PC-3 (cell line): ENCODE results near the gene SMPD4. TPM values are rescaled to one million over a fixed set of nuclear protein-coding genes. Genes with fewer than 3 reads are reported as not detected.
"Not testable (repeated sequence)": the region's sequence is repeated elsewhere in the genome, so short reads cannot be mapped to it uniquely, and the experiment has no call there.

ENCODE experiments used
- ATAC-seq: fragments of 200-7000 bp; cut with Tn5 transposase; 2 replicates; pipeline ENCODE4 v1.9.1; 2020; ENCODE audit warnings: mild to moderate bottlenecking, moderate library complexity
- BruUV-seq: library from RNA; stranded (reverse); fragments of 400-500 nt; replicated peaks from 2 replicates; lab custom pipeline; 2021; lab: Mats Ljungman, UMichigan
- CTCF ChIA-PET: fragments of 300-600 bp; sonication (Branson Sonifier 250); formaldehyde crosslinking; loops from one replicate; lab custom pipeline; 2022; ENCODE audit warnings: antibody characterized with exemption; lab: Charles Lee
- POLR2A ChIA-PET: fragments of 300-600 bp; sonication (Branson Sonifier 250); formaldehyde crosslinking; loops from one replicate; lab custom pipeline; 2022; ENCODE audit warnings: antibody characterized with exemption; ENCODE audit not compliant: unreplicated experiment; lab: Charles Lee
- DNase-seq: peaks from one replicate; pipeline ENCODE4 v3.0.0-alpha.2; 2015
- H2AFZ ChIP-seq: fragments of 300-600 bp; sonication (generic); 2 replicates; pipeline ENCODE4 v1.6.0; 2016; ENCODE audit warnings: antibody characterized with exemption, low read length
- H3F3A ChIP-seq: fragments of 300-600 bp; sonication (generic); one replicate; pipeline ENCODE4 v1.6.0; 2017; ENCODE audit warnings: antibody characterized with exemption, low read length, control low read depth, mild to moderate bottlenecking; ENCODE audit not compliant: unreplicated experiment
- H3K27ac ChIP-seq: fragments of 300-600 bp; sonication (generic); 2 replicates; pipeline ENCODE4 v1.5.1; 2016; ENCODE audit warnings: mild to moderate bottlenecking, low read length
- H3K27me3 ChIP-seq: fragments of 300-600 bp; sonication (generic); 2 replicates; pipeline ENCODE4 v1.6.1; 2016; ENCODE audit warnings: low read length, mixed read lengths
- H3K36me3 ChIP-seq: fragments of 300-600 bp; sonication (generic); 2 replicates; pipeline ENCODE4 v1.6.1; 2016; ENCODE audit warnings: low read depth, mixed run types, low read length, mixed read lengths
- H3K4me1 ChIP-seq: fragments of 300-600 bp; sonication (generic); 2 replicates; pipeline ENCODE4 v1.5.1; 2016; ENCODE audit warnings: low read length; ENCODE audit not compliant: insufficient read depth
- H3K4me2 ChIP-seq: fragments of 300-600 bp; sonication (generic); 2 replicates; pipeline ENCODE4 v1.6.0; 2016; ENCODE audit warnings: low read length
- H3K4me3 ChIP-seq: fragments of 300-600 bp; sonication (generic); 2 replicates; pipeline ENCODE4 v1.5.1; 2016; ENCODE audit warnings: mild to moderate bottlenecking, low read length, mixed read lengths
- H3K79me2 ChIP-seq: fragments of 300-600 bp; sonication (generic); 2 replicates; pipeline ENCODE4 v1.6.1; 2017; ENCODE audit warnings: low read length, mixed read lengths
- H3K9ac ChIP-seq: fragments of 300-600 bp; sonication (generic); 2 replicates; pipeline ENCODE4 v1.6.0; 2016; ENCODE audit warnings: mild to moderate bottlenecking, low read length
- H3K9me2 ChIP-seq: fragments of 300-600 bp; sonication (generic); replicated peaks from 2 replicates; pipeline ENCODE4 v1.6.1; 2016; ENCODE audit warnings: mixed run types, low read length, mixed read lengths
- H3K9me3 ChIP-seq: fragments of 300-600 bp; sonication (generic); 2 replicates; pipeline ENCODE4 v1.6.1; 2016; ENCODE audit warnings: low read length, mixed read lengths
- H4K20me1 ChIP-seq: fragments of 300-600 bp; sonication (generic); 2 replicates; pipeline ENCODE4 v1.6.1; 2016; ENCODE audit warnings: low read length, mixed read lengths
- EZH2 ChIP-seq: fragments of 300-600 bp; sonication (generic); IDR thresholded peaks from one replicate; pipeline ENCODE4 v1.6.1; 2017; ENCODE audit warnings: antibody characterized with exemption, mild to moderate bottlenecking, low read length; ENCODE audit not compliant: unreplicated experiment
- EZH2phosphoT487 ChIP-seq: fragments of 300-600 bp; sonication (generic); IDR thresholded peaks from 2 replicates; pipeline ENCODE4 v1.6.1; 2018; ENCODE audit warnings: mild to moderate bottlenecking, antibody characterized with exemption, low read length, borderline replicate concordance
- intact Hi-C: fragments of 100-400 bp; cut with micrococcal nuclease; formaldehyde crosslinking; loops from 2 replicates; pipeline ENCODE4 v1.9.0; 2023
- total RNA-seq: library from RNA; depleted of rRNA; stranded (reverse); fragments of >200 nt; gene quantifications from 2 replicates; pipeline ENCODE4 v1.2.3, GENCODE V29; 2014
- TF ChIP-seq, protein P1 (sequence below): fragments of 300-600 bp; sonication (generic); conservative IDR thresholded peaks from 2 replicates; pipeline ENCODE4 v1.5.1; 2017; ENCODE audit warnings: antibody characterized with exemption, low read depth, mild to moderate bottlenecking, low read length

The SMPD4 gene
- total RNA-seq, 1 experiment from 2014 or later: 64.4 TPM

DNA sequence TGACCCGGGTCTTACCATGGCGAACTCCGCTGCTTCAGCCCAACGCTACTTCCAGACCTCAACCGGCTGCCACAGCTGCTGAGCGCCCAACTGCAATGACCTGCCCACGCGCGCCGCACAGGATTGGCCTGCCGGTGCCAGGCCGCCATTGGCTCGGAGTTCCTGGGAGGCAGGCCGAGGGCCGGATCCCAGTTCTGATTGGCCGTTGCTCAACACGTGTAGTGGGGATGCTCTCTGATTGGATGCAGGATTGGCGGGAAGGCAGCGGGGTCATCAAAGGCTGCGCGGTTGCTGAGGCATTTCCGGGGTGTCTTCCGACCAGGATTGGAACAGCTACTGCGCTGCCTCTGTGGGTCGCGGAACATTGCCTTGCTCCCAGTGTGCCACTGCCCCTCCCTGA, 16.9 kb upstream of the SMPD4 start, which contains the start of gene TUBA3E:
Gene TUBA3E, minus strand, starts transcription at position 97 of the 400 bp plus-strand sequence. Its CDS starts 79 bp downstream, at position 18.
- Histone ChIP-seq H4K20me1 (no peaks in the 10 kb centered on the region), H3F3A (no peaks in the 10 kb centered on the region), H3K36me3 (no peaks in the 10 kb centered on the region), H3K27me3 (no peaks in the 10 kb centered on the region), H3K4me1 (no peaks in the 10 kb centered on the region), H3K79me2 (no peaks in the 10 kb centered on the region), H3K4me3 (no peak within 1 kb of the TSS), H3K9ac (no peak within 1 kb of the TSS), H3K9me3 (no peaks in the 10 kb centered on the region), H3K4me2 (no peak within 1 kb of the TSS), H3K27ac (no peak within 1 kb of the TSS), H3K9me2 (no peaks in the 10 kb centered on the region), H2AFZ (no peak within 1 kb of the TSS)
- ChIA-PET CTCF (no interaction called here), POLR2A (no interaction called here)
- ATAC-seq (no peak), DNase-seq (no peak)
- intact Hi-C loops: no loop called here
- TF ChIP-seq EZH2phosphoT487: no peak
- no peak for TF ChIP-seq EZH2
- TF ChIP-seq, protein P1, sequence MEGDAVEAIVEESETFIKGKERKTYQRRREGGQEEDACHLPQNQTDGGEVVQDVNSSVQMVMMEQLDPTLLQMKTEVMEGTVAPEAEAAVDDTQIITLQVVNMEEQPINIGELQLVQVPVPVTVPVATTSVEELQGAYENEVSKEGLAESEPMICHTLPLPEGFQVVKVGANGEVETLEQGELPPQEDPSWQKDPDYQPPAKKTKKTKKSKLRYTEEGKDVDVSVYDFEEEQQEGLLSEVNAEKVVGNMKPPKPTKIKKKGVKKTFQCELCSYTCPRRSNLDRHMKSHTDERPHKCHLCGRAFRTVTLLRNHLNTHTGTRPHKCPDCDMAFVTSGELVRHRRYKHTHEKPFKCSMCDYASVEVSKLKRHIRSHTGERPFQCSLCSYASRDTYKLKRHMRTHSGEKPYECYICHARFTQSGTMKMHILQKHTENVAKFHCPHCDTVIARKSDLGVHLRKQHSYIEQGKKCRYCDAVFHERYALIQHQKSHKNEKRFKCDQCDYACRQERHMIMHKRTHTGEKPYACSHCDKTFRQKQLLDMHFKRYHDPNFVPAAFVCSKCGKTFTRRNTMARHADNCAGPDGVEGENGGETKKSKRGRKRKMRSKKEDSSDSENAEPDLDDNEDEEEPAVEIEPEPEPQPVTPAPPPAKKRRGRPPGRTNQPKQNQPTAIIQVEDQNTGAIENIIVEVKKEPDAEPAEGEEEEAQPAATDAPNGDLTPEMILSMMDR: no peak
- BruUV-seq: no TSS peak

DNA sequence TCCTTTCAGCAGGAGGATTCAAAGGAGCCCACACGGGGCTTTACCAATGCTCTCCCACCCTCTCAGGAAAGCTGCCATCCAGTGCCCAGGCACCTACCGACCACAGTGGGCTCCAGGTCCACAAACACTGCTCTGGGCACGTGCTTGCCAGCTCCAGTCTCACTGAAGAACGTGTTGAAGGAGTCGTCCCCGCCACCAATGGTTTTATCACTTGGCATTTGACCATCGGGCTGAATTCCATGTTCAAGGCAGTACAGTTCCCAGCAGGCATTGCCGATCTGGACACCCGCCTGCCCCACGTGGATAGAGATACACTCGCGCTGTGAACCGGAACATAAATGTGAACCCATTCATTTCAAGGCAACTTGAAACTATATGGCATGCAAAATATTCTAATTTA, 14.7 kb upstream of the SMPD4 start:
- H3K27me3 ChIP-seq, CTCF ChIA-PET, BruUV-seq, H2AFZ ChIP-seq, DNase-seq, H3K36me3 ChIP-seq, H3K27ac ChIP-seq, H3K4me3 ChIP-seq, ATAC-seq, intact Hi-C loops, POLR2A ChIA-PET, H4K20me1 ChIP-seq, H3F3A ChIP-seq, H3K9ac ChIP-seq, H3K4me1 ChIP-seq, H3K79me2 ChIP-seq, H3K9me2 ChIP-seq, H3K4me2 ChIP-seq, H3K9me3 ChIP-seq: not testable (repeated sequence)

DNA sequence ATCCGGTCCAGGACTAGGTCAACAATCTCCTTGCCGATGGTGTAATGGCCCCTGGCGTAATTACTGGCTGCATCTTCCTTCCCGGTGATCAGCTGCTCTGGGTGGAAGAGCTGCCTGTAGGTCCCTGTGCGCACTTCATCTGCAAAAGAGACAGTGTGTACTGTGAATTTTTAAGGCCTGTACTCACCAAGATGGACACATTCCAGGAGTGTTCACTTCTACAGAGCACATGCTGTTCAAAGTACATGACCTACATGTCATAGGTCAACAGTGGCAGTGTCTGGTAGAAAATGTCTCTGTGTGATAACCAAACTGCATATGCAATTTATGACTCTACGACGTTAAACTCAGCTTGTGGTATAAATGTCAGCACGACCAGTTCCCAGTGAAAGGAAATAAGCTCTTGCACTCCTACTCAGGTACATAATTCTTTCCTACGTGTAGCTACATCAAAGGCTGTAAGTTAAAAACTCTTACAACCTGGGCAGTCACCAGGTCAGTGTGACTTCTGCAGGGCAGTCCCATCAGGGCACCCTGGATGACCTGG, 13.8 kb upstream of the SMPD4 start:
- H3K27me3 ChIP-seq, H3K27ac ChIP-seq, DNase-seq, H3K4me3 ChIP-seq, H3K4me2 ChIP-seq, H3K9ac ChIP-seq, intact Hi-C loops, H3K9me2 ChIP-seq, H3F3A ChIP-seq, POLR2A ChIA-PET, H2AFZ ChIP-seq, H3K79me2 ChIP-seq, CTCF ChIA-PET, H3K9me3 ChIP-seq, BruUV-seq, H3K4me1 ChIP-seq, H4K20me1 ChIP-seq, H3K36me3 ChIP-seq, ATAC-seq: not testable (repeated sequence)

DNA sequence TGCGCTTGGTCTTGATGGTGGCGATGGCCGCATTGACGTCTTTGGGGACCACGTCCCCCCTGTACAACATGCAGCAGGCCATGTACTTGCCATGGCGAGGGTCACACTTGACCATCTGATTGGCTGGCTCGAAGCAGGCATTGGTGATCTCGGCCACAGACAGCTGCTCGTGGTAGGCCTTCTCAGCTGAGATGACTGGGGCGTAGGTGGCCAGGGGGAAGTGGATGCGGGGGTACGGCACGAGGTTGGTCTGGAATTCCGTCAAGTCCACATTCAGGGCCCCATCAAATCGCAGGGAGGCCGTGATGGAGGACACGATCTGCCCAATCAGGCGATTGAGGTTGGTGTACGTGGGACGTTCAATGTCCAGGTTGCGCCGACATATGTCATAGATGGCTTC, 12.4 kb upstream of the SMPD4 start:
- DNase-seq, H3K27ac ChIP-seq, H3F3A ChIP-seq, intact Hi-C loops, H3K9me3 ChIP-seq, H3K27me3 ChIP-seq, H2AFZ ChIP-seq, H3K9ac ChIP-seq, H3K4me3 ChIP-seq, CTCF ChIA-PET, H3K9me2 ChIP-seq, H3K4me1 ChIP-seq, H3K36me3 ChIP-seq, H4K20me1 ChIP-seq, ATAC-seq, H3K79me2 ChIP-seq, H3K4me2 ChIP-seq, POLR2A ChIA-PET: not testable (repeated sequence)
- BruUV-seq: TSS peak; percentile 6

DNA sequence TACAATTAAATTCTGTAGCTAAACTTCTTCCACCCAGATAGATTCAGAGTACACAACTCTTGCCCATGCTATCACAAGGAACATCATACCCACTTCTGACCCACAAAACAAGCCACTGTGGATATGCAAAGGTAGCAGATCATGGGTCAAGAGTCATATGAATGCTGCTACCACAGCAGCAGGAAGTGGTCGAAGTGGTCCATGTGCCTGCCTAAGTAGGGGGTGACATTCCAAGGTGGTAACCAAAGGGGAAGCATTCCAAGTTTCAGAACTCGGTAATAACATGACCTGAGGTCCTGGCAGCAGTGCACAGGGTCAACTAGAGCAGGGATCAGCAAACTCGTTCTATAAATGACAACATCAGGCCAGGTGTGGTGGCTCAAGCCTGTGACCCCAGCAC, 11.0 kb upstream of the SMPD4 start:
- BruUV-seq, H3K9me2 ChIP-seq, ATAC-seq, H3K4me1 ChIP-seq, H3K27ac ChIP-seq, H3K4me2 ChIP-seq, intact Hi-C loops, H3K9ac ChIP-seq, H3K4me3 ChIP-seq, POLR2A ChIA-PET, H3F3A ChIP-seq, H3K36me3 ChIP-seq, H3K27me3 ChIP-seq, H3K79me2 ChIP-seq, H4K20me1 ChIP-seq, H2AFZ ChIP-seq, DNase-seq, H3K9me3 ChIP-seq, CTCF ChIA-PET: not testable (repeated sequence)

DNA sequence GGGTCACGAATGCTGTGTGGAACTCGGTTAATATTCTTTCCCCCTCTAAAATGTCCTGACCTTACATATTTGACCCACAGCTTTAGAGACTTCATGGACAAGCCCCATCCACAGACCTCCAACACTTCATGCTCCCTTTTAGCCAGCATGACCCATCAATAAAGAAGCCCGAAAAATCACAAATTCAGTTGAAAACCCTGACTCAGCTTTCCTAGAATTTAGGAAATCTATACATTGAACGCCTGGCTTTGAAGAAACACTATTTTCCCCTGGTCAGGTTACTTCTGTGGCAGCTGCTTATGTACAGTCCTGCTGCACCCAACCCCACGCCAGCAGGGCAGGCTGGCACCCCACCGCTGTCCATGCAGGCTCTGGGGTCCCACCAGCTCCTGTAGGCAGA, 9.9 kb upstream of the SMPD4 start:
- H3K9ac ChIP-seq, H3F3A ChIP-seq, POLR2A ChIA-PET, H3K9me2 ChIP-seq, H3K4me2 ChIP-seq, H3K9me3 ChIP-seq, CTCF ChIA-PET, H2AFZ ChIP-seq, H3K4me1 ChIP-seq, H3K4me3 ChIP-seq, intact Hi-C loops, H3K27me3 ChIP-seq, H3K27ac ChIP-seq, H3K36me3 ChIP-seq, ATAC-seq, H4K20me1 ChIP-seq, BruUV-seq, DNase-seq, H3K79me2 ChIP-seq: not testable (repeated sequence)
